HG03139 (cell line): ENCODE measurements around the gene MYBPH.

Source experiments
- ATAC-seq: cut with Tn5 transposase; IDR thresholded peaks from one replicate; pipeline ENCODE4 v1.9.1; 2021; ENCODE audit not compliant: unreplicated experiment

Gene MYBPH

DNA sequence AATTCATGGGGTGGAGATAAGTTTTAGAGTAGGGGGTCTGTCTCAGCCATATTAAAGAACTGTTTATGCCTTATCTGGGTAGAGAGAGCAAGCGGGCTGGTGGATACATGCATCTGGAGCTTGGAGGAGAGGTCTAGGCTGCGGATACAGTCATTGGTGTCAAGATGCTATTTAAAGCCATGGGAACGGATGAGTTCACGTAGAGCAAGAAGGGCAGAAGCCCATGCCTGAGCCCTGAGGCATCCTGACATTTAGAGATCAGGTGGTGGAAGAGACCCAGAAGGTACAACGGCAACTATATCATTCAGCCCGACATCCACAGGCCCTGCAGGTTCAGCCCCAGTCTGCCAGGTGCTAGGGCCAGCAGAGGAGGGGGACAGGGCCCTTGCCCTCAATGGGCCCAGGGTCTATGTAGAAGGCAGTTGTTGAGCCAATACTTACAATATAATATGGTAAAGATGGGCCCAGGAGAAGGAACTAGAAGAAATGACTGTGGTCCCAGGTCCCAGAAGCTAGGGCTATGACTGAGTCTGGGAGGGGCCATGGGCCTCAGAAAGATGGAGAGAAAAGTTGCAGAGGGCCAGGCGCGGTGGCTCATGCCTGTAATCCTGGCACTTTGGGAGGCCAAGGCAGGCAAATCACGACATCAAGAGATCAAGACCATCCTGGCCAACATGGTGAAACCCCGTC is 26.0 kb upstream of the MYBPH start:
- ATAC-seq, result no peak

DNA sequence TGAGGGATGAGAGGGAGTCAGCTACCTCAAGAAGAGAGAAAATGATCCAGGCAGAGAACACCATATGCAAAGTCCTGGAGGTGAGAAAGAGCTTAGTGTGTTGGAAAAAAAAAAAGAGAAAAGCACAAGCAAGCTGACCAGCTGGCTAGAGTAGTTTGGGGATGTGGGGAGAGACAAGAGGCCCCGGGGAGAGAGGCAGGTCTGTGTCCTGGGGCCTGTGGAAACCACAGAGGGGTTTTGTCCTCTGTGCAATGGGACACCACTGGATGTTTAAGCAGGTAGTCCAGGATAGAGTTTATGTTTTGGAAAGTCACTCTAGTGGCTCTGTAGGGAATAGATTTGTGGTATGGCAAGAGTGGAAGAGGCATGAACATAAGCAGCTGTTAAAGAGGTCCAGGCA is 25.3 kb upstream of the MYBPH start:
- ATAC-seq, result no peak

DNA sequence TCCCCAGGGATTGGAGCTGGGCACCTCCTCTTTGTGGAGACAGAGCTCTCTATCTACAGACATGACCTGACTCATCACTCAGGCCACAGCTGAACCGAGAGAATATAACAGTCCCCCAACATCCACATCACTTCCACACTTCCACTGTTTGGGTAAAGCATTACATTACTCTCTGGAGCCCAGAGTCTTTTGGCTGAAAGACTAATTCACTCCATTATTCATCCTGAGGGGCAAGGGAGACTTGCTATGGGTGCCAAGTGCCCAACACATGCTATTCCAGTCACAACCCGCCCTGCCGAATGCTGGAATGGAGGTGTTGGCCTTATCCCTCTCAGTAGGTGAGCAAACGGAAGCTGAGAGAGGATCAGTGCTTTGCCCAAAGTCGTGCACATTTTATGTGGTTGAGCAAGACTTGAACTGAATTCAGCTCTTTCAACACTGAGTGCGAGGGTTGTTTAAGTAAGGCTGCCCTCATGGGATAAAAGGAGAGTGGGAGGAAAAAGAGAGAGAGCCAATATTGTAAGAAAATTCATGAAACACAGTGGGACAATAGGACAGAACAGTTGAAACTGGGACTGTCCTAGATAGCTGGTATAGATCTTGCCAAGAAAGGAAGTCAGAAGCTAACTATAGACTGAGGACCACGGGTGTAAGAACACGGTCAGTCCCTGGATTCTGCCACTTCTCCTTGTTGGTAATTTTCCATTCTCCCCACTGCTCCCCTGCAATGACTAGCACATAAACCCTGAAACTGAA is 24.4 kb upstream of the MYBPH start:
- no peak for ATAC-seq

DNA sequence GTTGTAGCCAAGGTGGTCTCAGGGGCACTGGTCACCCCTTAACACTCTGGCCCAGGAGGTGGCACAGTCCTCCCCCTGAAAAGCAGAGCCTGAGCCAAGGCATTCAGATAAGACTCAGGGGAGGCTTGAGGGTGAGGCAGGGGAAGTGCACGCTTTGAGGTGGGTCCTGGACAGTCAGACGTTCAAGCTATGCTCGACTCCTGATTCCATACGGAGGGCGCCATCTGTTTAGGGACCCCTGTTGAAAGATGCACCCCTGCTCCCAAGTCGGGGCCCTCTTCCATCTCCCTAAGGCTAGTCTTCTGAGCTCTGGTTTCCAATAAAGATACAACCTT is 23.8 kb upstream of the MYBPH start:
- ATAC-seq, result no peak

DNA sequence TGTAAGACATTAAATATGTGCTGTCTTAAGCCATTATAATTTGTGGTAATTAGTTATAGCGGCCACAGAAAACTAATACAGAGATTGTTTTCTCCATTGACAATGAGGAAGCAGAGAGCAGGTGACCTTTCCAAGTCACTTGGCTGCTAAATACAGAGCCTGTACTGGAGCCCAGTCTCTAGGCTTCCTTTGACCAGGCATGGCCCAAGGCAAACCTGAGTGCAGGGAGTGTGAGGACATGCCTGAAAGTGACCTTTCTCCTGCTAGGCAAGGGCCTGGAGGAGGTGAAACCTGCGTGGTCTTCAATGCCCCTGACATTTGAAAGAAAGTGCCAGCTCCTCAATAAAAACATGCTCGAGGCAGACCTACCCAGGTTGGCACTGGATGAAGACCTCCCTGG is 23.4 kb upstream of the MYBPH start:
- ATAC-seq, result no peak

DNA sequence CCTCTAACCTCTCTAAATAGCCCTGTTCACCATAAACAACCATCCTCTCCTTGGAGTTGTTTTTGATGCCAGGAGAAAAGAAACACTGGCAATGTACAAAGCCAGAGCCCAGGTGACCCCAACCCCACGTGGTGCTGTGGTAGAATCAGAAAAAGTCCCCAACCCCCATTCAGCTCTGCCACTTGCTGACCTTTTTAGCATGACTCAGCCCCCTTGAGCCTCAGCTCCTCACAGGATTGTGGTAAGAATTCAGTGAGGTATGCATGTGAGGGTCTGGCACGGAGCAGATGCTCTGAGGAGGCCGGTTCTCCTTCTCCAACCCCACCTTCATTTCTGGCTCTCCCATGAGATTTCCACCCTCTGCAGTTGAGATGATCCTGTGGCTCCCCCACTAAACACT is 22.0 kb upstream of the MYBPH start:
- no peak for ATAC-seq

DNA sequence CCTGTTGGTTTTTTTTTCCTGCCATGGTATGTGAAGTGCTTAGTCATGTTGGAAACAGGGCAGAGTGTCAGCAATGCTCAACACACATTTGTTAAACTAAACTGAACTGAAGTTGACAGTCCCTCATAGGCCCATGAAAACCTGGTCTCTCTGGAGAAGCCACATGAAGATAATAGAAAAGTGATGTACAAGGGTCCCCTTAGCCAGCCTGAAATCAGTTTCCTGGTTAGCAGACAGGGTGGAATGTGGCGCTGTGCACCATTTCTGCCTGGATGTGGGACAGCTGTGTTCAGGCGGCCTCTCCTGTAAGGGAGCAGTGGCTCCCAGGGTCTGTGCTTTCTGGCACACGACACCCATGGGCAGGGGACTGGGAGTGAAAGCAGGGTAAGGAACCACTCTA is 20.7 kb upstream of the MYBPH start:
- no peak for ATAC-seq

DNA sequence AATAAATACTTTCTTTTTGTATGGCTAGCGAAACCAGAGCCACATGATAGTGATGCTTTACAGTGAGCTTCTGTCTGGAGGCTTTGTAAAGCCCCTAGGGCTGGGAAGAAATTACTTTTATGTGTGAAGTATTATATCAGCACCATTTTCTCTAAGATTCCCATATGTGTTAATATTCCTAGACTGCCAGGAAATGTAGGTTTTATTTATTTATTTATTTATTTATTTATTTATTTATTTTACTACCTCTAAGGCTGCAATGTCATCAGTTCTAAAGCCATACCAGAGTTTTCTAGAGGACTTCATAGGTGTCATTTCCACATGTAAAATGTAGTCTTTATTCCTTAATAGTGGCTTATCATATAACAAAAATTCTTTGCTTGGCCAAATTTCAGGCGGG is 15.3 kb upstream of the MYBPH start:
- ATAC-seq, result no peak

DNA sequence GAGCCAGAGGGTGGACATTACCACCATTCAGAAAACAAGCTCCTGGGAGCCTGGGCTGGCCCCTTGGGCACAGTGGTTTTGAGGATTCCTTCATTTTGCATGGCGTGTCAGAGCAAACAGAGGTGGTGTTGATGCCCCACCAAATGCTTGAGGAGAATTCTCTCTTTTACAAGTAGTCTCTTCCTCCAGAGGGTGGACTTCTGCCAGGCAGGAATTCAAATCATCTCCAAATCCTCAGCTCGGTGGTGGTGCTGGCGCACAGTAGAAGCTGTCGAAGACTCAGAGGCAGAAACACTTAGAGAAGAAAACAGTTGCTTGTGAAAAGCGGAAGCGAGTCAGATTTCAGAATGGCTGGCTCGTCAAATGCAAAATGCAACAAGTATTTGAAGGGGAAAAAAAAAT is 14.3 kb upstream of the MYBPH start:
- no peak for ATAC-seq

DNA sequence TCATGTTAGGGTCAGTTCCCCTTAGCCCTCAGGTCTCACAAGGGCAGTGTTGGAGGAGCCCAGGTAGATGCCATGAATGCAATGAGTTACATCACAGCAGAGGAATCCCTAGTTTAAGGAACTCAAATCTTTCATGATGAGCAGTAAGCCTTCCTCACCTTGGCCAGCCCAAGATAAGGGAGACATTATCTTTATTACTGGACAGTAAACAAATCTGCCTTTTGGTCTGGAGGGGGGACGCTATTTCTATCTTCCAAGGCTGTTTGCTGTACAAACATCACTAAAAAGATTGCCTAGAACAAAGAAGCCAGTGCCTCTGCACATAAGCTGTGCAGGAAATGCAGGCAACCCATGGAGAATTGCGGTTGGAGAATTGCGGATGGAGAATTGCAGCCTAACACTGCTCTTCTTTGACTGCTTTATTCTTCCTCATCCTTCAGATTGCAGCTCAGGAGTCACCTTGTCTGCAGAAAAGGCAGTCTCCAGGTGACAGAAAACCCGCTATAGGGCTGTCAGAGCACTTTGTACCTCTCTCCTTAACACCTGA is 13.1 kb upstream of the MYBPH start:
- ATAC-seq, result no peak

DNA sequence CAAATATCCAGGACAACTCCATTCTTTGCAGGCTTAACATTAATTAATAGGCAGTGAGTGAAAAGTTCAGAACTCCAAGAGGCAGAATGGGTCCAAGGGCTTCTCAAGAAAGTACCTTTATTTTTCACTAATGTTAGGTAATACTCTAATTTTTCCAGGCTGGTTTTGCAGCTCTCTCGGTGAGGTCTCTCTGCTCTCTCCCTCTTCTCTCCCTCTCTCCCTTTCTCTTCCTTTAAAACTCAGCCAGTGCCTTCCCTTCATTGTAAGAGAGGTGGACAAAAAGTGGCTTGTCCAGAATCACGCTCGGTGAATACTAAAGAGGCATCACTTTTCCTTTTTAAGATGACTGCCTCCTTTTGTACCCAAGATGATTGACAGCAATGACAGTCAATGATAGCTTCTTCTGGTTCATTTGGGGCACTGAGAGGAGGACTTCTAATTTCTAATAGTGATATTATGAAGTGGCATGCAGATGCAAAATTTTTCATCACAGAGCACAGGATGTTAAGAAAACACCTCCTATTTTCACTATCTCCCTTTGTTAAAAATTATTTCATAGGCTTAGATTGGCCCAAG is 12.2 kb upstream of the MYBPH start:
- ATAC-seq, result no peak

DNA sequence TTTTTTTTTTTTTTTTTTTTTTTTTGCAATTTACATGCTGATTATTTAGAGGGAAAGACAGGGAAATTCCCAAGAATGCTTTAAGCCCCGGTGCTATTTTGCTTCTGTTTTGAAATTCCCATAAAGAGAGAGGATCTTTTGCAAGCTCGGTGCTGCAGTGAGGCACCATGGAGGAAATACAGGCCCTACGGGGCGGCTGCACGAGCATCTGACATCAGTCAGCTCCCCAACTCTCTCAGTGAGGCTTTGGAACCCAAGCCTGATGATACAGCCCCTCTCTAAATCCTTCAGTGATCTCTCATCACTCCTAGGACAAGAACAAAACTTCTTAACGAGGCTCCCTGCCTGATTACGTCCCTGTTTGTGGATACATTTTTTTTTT is 11.7 kb upstream of the MYBPH start:
- ATAC-seq, result no peak

DNA sequence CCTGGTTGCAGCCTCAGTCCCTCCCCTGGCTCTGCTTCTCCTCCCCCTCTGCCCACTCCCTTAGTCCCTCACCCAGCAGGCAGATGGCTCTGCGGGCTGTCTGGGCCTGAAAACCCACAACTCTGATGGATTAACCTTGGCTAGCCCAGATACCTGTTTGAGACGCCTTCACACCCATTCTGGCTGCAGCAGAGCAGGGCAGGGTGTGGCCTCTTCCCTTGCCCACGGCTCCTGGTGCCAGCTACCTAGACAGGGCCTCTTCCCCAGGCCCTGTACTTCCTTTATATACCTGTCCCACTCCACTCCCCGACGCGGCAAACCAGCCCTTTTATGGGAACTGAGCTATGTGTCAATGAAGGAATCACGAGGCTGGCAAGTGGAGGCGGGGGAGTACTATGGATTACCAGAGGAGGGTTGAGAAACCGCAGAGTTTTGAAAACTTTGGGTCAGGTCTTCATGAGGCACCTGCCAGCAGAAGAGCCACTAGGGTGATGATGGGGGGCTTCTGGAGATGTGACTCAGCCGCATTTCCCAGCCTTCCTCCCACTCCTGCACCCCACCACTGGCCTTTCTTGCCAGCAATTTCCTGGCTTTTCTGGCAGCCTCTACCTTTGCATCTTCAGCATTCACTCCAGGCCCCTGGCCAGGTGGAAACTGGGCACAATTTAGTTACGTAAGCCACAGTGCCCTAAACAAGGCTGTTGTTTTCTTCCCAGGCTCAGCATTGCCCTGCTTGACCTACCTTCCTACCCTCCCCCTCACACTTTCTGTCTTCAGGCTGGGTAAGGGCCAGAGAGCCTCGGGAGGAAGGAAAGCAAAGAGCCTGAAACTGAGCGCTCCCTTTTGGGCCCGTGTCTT is 11.0 kb upstream of the MYBPH start, which contains the start of gene CHI3L1:
TSS of gene CHI3L1 (minus strand) at position 259 of the 858 bp plus-strand sequence. CDS start at position 178, 81 bp downstream.
- no peak for ATAC-seq

DNA sequence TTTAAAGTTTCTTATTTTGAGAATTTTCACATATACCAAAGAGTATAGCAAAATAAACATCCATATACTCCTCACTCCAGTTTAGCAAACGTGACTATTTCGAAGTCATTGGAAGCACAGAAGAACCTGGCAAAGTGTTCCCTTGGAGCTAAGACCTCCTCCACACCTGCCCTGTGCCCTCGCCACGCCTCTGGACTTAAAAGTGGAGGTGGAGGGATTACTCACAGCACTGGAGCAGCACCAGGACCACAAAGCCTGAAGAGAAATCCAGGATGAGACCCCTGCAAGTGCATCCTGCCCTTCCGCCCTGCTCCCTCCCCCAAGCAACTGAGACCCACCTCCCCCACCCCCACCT is 10.4 kb upstream of the MYBPH start:
- no peak for ATAC-seq

DNA sequence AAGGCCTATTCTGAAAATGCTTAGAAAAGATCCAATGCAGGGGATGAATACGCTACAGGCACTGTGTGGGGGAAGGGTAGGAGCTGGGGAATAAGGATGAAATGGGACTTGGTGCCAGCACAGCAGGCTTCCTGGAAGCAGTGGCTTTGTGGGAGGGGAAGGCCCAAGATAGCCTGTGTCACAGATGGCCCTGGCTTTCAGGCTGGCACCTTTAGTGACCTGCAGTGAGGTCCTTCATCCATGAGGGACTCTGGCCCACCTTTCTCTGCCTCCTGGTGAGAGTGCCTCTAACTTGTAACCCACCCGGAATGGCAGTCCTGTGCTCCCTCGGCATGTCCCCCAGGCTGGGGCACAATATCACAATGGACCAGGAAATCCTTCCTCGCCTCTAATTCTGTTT is 10.0 kb upstream of the MYBPH start:
- ATAC-seq, result no peak

DNA sequence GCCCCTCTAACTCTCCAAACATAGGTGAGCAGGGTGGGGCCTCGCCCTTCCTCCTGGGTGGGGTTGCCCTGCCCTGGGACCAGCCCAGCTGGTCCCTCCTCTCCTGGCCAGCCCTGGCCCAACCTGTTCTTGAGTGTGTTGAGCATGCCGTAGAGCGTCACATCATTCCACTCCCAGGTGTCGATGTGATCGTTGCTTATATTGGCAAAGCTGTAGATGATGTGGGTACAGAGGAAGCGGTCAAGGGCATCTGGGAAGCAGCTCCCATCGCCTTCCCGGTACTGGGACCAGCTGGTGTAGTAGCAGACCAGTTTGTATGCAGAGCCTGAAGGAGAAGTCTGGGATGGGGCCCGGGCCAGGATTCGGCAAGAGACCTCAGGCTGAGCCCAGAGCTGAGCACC is 9.4 kb upstream of the MYBPH start:
- ATAC-seq, result no peak

DNA sequence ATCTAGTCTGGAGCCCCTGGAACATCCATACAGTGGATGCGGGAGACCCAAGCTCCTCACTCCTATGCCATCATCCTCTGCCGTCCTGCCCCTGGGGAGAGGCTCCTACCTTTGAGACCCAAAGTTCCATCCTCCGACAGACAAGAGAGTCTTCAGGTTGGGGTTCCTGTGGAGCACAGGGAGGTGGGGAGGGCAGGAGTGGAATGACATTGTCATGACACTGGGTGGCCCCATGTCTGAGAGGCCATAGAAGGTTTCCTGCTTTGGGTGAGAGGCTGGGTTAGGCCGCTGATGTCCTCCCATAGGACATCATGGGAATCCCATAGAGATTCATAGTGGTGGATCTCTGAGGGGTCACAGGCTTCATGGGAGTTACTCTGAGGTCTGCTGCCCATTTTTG is 8.8 kb upstream of the MYBPH start:
- ATAC-seq, result no peak

DNA sequence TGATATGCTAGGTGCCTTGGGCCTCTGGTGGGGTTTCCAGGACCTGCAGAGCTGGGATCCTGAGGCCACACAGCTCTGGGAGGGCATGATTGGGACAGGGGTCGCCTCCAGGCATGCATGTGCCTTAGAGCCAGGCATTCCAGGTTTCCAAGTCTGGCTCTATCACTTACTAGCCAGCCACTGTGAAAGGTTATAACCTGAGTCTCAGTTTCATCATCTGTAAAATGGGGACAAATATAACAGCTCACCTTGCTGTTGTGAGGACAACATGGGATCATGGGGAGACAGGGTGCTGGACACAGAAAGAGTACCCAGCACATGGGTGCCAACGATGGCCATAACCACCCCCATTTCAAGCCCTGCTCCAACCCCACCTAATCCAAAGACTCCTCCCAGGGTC is 8.2 kb upstream of the MYBPH start:
- ATAC-seq, result no peak

DNA sequence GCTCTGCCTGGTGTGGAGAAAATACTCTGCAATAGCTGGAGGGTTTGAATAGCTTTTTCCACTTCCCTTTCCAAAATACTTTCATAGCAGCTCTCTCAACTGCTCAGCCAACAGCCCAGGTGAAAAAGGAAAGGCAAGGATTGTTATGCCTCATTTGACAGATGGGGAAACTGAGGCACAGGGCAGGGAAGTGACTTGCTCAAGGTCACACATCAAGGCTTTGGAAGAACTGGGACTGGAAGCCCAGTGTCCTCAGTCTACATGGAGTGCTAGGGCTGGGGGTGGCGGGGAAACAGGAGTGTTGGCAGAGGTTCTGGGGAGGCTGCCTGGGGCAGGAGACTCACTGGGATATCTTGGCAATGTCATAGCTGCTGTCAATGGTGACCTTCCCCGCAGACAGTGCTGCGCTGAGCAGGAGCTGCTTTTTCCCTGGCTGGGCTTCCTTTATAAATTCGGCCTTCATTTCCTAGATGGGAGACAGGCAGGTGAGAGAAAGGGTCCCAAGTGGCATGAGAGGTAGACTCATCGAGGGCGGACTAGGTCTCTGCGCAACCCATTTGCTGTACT is 6.8 kb upstream of the MYBPH start:
- no peak for ATAC-seq

DNA sequence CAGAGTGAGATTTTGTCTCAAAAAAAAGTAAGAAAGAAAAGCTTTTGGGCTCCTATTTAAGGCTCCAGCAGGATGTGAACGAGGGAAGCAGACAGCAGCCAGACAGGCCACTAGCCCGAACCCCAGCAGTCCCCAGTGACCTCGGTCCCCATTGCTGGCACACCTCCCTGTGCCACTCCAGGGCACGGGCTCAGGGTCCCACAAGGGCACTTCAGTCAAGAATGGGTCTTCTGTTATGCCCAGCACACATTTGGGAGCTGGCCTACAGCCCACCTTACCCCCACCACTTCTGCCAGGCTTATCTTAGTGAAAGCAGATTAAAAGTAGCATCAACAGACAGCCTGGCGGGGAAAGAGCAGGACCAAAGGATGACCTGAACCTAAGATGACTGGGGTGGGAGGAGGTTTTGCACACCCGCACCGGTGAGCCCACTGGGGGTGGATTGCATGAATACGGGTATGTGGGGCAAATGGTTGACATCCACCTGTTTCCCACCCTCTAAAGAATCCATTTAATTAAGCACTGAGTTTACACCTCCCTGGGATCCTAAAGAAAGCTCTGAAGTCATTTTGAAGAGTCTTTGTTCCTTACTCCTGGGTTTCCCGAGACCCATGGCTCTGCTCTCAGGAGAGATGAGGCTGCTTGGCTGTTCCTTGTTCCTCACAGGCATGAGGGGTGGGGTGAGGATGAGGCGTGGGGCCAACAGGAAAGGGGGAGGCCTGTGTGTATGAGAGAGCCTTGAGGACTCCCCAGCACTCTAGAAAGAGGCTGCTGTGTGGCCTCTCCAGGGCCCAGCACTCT is 6.2 kb upstream of the MYBPH start:
- no peak for ATAC-seq
